ENCODE data around the gene IQSEC1.

Gene IQSEC1

GRCh38 chr3:13119471-13120220, 46.4 kb upstream of the IQSEC1 start:
- TF ChIP-seq CTCF (conservative IDR thresholded peaks at IDR 0.05; ENCODE audit: control insufficient read depth, insufficient read depth, low read depth, low read length), result no peak
- DNase-seq (ENCODE audit: low read depth), result no peak
- H3K4me3 ChIP-seq (ENCODE audit: control insufficient read depth, low read depth, low read length), result no peak overlapping the region

- no peak for DNase-seq (ENCODE audit: low read depth)
- no peak for TF ChIP-seq CTCF (conservative IDR thresholded peaks at IDR 0.05; ENCODE audit: control insufficient read depth, insufficient read depth, low read depth, low read length)
- H3K4me3 ChIP-seq (ENCODE audit: control insufficient read depth, low read depth, low read length), result no peak overlapping the region
Measured at GRCh38 chr3:13116426-13116825, 43.2 kb upstream of the IQSEC1 start.

GRCh38 chr3:13115991-13116390, 42.8 kb upstream of the IQSEC1 start:
- H3K4me3 ChIP-seq (ENCODE audit: control insufficient read depth, low read depth, low read length), result no peak overlapping the region
- TF ChIP-seq CTCF (conservative IDR thresholded peaks at IDR 0.05; ENCODE audit: control insufficient read depth, insufficient read depth, low read depth, low read length), result no peak
- no peak for DNase-seq (ENCODE audit: low read depth)

- no peak for TF ChIP-seq CTCF (conservative IDR thresholded peaks at IDR 0.05; ENCODE audit: control insufficient read depth, insufficient read depth, low read depth, low read length)
- no peak for DNase-seq (ENCODE audit: low read depth)
- H3K4me3 ChIP-seq (ENCODE audit: control insufficient read depth, low read depth, low read length), result no peak overlapping the region
Measured at GRCh38 chr3:13115576-13115910, 42.3 kb upstream of the IQSEC1 start.

GRCh38 chr3:13114811-13115575, 41.8 kb upstream of the IQSEC1 start:
- no peak for TF ChIP-seq CTCF (conservative IDR thresholded peaks at IDR 0.05; ENCODE audit: control insufficient read depth, insufficient read depth, low read depth, low read length)
- H3K4me3 ChIP-seq (ENCODE audit: control insufficient read depth, low read depth, low read length), result no peak overlapping the region
- no peak for DNase-seq (ENCODE audit: low read depth)

GRCh38 chr3:13113346-13114330, 40.4 kb upstream of the IQSEC1 start:
- H3K4me3 ChIP-seq (ENCODE audit: control insufficient read depth, low read depth, low read length), result no peak overlapping the region
- no peak for DNase-seq (ENCODE audit: low read depth)
- TF ChIP-seq CTCF (conservative IDR thresholded peaks at IDR 0.05; ENCODE audit: control insufficient read depth, insufficient read depth, low read depth, low read length), result no peak

Data from fibroblast of mammary gland (primary cell).